ENCODE data around the gene CDC25A. TPM values are rescaled to one million over a fixed set of nuclear protein-coding genes. Genes with fewer than 3 reads are reported as not detected.

Gene CDC25A
- total and polyA plus RNA-seq, 2 of the 13 experiments (the other 11 are each of a cell fraction or from before 2014, with no cell fraction given), result 7.9 to 45.4 TPM

DNA sequence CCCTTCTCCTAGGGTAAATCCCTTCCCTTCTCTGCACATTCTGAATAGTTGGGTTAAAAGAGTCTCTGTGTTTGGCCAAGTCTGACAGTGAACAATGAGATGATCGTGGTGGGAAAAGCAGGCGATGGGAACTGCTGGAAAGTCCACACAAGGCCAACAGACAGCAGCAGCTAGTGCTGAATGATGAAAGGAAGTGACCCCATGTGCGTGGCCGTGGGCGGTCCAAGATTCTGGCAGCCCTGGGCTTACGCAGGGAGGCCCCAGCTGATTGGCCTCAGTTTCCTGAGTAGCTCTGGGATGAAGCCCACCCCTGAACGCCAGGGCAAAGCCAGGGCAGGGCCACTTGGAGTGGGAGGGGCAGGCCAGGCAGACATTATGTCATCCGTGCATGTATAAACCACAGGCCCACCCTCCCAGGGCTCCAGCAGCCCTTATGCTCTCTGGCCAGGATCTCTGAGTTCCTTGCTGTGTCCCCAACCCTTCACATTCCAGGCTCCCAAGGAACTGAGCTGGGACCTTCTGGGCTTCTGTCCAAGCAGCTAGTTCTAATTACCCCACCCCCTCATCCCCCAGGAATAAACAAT is 57.8 kb downstream of the CDC25A start:
- in situ Hi-C loops (cut with HindIII; ENCODE audit: extremely low pct_ligation_motif_present, low pct_unique_long_range_greater_than_20kb) (no loop called here), intact Hi-C loops (cut with micrococcal nuclease; ENCODE audit: unreplicated experiment) (no loop called here)
- Histone ChIP-seq H3K27me3 (ENCODE audit: control insufficient read depth in 1 of 2, insufficient read depth in 2 of 2, low read length in 2 of 2) (0 out of 5 replicates have a peak, but pooled peaks cover 0 to under 1% of the 10 kb centered on the region in 2 experiments), H3K4me2 (ENCODE audit: low read depth, low read length) (peak overlapping the region; percentile 73), H3K4me1 (ENCODE audit: insufficient read depth, low read length) (peaks cover 31% of the 10 kb centered on the region), H3K36me3 (replicated peaks in 1 of 2; ENCODE audit: control insufficient read depth in 1 of 2, insufficient read depth in 2 of 2, low read length in 2 of 2) (no peaks in the 10 kb centered on the region), H4K20me1 (ENCODE audit: insufficient read depth, low read length) (no peaks in the 10 kb centered on the region), H3K4me3 (replicated peaks in 1 of 3; ENCODE audit: insufficient read depth in 1 of 3, low read depth in 2 of 3, low read length in 3 of 3) (peak overlapping the region; percentile 33 to 66 (median 41); a peak in 5 of 6 replicates), H3K27ac (ENCODE audit: extremely low read length, insufficient read depth, low read length) (no peak overlapping the region), H3K9ac (ENCODE audit: insufficient read depth, low read depth, low read length) (peak overlapping the region; percentile 47), H3K9me3 (ENCODE audit: low read length) (no peaks in the 10 kb centered on the region), H3K79me2 (ENCODE audit: insufficient read depth, low read length) (no peaks in the 10 kb centered on the region), H2AFZ (ENCODE audit: low read length) (peak overlapping the region; percentile 74)
- FAIRE-seq (no peak), ATAC-seq (peak; percentile 64), DNase-seq (ENCODE audit: low spot score) (no peak)
- CTCF ChIA-PET (ENCODE audit: low intra/inter-chr PET ratio, low total read pairs), result no interaction called here
- POLR2A ChIA-PET, result no interaction called here
- WGBS (ENCODE audit: low lambda C conversion rate), result 0% methylated on average over 5 of the region's 8 CpGs
- BruUV-seq (replicated peaks), result no TSS peak
- TF ChIP-seq ZNF563 (CRISPR knock-in tag; IDR thresholded peaks at IDR 0.05) (no peak), NCOA5 (CRISPR knock-in tag; IDR thresholded peaks at IDR 0.05) (no peak), FOXK2 (IDR thresholded peaks at IDR 0.05) (no peak), GABPB1 (CRISPR knock-in tag; IDR thresholded peaks at IDR 0.05) (peak; percentile 39; the same call in 1 of the 2 replicates), ZSCAN5A (CRISPR knock-in tag; IDR thresholded peaks at IDR 0.05; ENCODE audit: borderline replicate concordance) (no peak), ATRX (CRISPR knock-in tag; IDR thresholded peaks at IDR 0.05; ENCODE audit: borderline replicate concordance) (no peak), ZNF251 (CRISPR knock-in tag; IDR thresholded peaks at IDR 0.05) (no peak), ZBTB7B (CRISPR knock-in tag; IDR thresholded peaks at IDR 0.05) (no peak), AHDC1 (CRISPR knock-in tag; IDR thresholded peaks at IDR 0.05; ENCODE audit: borderline replicate concordance) (no peak), MED13 (CRISPR knock-in tag; IDR thresholded peaks at IDR 0.05) (no peak)
- TF ChIP-seq, protein P1, sequence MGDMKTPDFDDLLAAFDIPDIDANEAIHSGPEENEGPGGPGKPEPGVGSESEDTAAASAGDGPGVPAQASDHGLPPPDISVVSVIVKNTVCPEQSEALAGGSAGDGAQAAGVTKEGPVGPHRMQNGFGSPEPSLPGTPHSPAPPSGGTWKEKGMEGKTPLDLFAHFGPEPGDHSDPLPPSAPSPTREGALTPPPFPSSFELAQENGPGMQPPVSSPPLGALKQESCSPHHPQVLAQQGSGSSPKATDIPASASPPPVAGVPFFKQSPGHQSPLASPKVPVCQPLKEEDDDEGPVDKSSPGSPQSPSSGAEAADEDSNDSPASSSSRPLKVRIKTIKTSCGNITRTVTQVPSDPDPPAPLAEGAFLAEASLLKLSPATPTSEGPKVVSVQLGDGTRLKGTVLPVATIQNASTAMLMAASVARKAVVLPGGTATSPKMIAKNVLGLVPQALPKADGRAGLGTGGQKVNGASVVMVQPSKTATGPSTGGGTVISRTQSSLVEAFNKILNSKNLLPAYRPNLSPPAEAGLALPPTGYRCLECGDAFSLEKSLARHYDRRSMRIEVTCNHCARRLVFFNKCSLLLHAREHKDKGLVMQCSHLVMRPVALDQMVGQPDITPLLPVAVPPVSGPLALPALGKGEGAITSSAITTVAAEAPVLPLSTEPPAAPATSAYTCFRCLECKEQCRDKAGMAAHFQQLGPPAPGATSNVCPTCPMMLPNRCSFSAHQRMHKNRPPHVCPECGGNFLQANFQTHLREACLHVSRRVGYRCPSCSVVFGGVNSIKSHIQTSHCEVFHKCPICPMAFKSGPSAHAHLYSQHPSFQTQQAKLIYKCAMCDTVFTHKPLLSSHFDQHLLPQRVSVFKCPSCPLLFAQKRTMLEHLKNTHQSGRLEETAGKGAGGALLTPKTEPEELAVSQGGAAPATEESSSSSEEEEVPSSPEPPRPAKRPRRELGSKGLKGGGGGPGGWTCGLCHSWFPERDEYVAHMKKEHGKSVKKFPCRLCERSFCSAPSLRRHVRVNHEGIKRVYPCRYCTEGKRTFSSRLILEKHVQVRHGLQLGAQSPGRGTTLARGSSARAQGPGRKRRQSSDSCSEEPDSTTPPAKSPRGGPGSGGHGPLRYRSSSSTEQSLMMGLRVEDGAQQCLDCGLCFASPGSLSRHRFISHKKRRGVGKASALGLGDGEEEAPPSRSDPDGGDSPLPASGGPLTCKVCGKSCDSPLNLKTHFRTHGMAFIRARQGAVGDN (CRISPR knock-in tag; IDR thresholded peaks at IDR 0.05), result peak; percentile 63
